ENCODE data around the gene AOPEP. TPM values are rescaled to one million over a fixed set of nuclear protein-coding genes. Genes with fewer than 3 reads are reported as not detected.
A peak's percentile ranks its signal among the peaks of the same experiment; 100 is the strongest.

The AOPEP gene
- total RNA-seq, 1 donor from 2014 or later, result 24.8 TPM

DNA sequence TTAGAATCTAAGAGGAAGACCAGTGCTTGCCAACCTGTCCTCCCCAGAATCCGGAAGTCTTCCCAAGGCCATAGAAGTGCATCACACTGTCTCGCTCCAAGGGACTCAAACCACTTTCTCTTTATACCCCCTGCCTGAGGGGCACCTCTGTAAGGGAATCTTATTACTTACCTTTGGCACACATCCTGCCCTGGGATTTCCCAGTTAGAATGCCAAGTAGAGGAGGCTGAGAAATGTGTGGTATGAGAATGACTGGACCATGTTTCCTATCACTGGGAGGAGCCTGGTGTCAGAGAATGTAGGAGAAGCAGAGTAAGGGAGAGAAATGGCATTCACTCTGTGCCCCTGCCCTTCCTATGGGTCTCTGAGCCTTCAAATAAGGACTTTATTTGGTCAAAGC, 85.8 kb downstream of the AOPEP start:
- no peaks in the 10 kb centered on the region for H3K27me3 Mint-ChIP-seq (ENCODE audit: low read depth)
- peaks cover 13% of the 10 kb centered on the region for H3K36me3 Mint-ChIP-seq (ENCODE audit: low read depth)
- H3K9me3 Mint-ChIP-seq, result no peaks in the 10 kb centered on the region
- peaks cover 3% of the 10 kb centered on the region for H3K4me1 Mint-ChIP-seq
- H3K4me3 Mint-ChIP-seq, result no peak overlapping the region
- TF ChIP-seq, protein P1, sequence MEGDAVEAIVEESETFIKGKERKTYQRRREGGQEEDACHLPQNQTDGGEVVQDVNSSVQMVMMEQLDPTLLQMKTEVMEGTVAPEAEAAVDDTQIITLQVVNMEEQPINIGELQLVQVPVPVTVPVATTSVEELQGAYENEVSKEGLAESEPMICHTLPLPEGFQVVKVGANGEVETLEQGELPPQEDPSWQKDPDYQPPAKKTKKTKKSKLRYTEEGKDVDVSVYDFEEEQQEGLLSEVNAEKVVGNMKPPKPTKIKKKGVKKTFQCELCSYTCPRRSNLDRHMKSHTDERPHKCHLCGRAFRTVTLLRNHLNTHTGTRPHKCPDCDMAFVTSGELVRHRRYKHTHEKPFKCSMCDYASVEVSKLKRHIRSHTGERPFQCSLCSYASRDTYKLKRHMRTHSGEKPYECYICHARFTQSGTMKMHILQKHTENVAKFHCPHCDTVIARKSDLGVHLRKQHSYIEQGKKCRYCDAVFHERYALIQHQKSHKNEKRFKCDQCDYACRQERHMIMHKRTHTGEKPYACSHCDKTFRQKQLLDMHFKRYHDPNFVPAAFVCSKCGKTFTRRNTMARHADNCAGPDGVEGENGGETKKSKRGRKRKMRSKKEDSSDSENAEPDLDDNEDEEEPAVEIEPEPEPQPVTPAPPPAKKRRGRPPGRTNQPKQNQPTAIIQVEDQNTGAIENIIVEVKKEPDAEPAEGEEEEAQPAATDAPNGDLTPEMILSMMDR (conservative IDR thresholded peaks at IDR 0.05), result no peak
- no peak for DNase-seq (ENCODE audit: low read depth, low spot score)
- H3K27ac Mint-ChIP-seq (ENCODE audit: unreplicated experiment), result no peak overlapping the region

DNA sequence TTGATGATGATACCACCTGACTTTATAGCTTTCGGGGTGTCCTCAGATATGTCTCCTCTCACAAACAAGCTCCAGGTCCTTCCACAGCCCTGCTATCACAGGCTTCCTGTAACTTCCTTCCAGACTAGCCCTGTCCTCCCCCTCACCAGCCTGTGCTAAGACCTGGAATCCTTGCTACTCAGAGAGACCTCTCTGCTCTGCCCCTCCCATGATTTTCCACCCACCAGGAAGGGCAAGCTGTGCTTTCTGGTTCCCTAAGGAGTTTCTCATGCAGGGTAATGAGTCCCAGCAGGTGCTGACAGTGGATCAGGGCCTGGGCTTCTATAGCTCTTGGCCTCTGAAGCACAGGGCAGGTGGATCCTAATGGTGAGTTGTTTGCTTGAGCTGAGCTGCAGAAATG, 86.9 kb downstream of the AOPEP start:
- Mint-ChIP-seq H3K4me3 (no peak overlapping the region), H3K27ac (ENCODE audit: unreplicated experiment) (no peak overlapping the region), H3K4me1 (no peaks in the 10 kb centered on the region), H3K27me3 (ENCODE audit: low read depth) (no peaks in the 10 kb centered on the region), H3K9me3 (no peaks in the 10 kb centered on the region), H3K36me3 (ENCODE audit: low read depth) (peaks cover 10% of the 10 kb centered on the region)
- DNase-seq (ENCODE audit: low read depth, low spot score), result no peak
- TF ChIP-seq, protein P1 (conservative IDR thresholded peaks at IDR 0.05), result no peak

DNA sequence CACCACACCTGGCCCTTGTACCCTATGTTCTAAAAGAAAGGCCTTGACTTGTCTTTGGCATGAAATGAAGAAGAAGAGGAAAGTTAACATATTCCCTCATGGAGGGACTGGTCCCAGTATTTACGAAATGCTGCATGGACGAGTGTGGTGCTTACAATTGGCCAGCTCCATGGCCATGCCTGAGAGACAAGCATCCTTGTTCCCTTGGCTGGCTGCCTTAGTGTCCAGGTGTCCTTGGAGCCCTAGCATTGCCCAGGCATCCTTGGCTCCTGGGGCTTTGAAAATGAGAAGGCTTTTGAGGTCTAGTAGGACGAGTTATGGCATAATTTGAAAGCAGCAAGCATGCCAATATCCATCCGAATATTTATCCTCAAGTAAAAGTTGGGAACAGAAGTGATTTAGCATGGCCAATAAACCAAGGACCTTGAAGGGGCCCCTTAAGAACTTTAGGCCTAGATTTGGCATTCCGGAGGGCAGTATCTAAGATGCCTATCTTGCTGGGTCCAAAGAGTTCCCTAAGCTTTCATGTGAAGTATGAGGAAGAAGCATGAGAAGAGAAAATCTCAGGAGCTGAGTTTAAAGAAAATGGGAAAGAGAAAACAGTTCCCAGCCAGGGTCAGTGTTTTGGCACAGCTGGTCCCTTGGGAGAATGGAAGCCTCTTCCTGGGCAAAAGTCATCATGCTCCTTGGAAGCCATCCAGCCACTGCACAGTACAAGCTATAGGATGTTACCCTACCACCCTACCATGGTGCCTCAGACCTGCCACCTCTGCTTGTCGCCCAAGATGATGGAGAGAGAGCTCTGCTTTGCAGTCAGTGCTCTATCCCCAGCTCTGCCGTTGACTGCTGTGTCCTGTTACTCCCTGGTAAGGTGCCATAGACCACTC, 91.0 kb downstream of the AOPEP start:
- no peak overlapping the region for H3K27ac Mint-ChIP-seq (ENCODE audit: unreplicated experiment)
- TF ChIP-seq, protein P1 (conservative IDR thresholded peaks at IDR 0.05), result no peak
- no peaks in the 10 kb centered on the region for H3K27me3 Mint-ChIP-seq (ENCODE audit: low read depth)
- H3K4me3 Mint-ChIP-seq, result no peak overlapping the region
- H3K36me3 Mint-ChIP-seq (ENCODE audit: low read depth), result peaks cover 4% of the 10 kb centered on the region
- peaks cover 25% of the 10 kb centered on the region for H3K4me1 Mint-ChIP-seq
- no peaks in the 10 kb centered on the region for H3K9me3 Mint-ChIP-seq
- DNase-seq (ENCODE audit: low read depth, low spot score), result no peak

DNA sequence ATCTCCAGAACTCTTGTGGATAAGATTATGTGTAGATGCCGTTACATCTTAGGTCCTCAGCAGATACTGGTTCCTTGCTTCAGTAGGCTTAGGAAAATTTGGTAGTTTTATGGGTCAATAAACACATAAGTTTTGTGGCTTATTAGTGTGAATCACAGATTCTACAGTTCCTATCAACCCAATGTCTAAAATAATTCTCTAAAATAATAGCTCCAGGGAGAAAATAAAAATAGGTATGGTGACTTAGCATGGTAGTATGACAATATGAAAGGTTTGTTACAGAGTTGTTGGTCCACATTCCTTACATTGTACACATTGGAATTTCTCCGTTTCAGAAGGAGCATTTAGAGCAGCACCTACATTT, 91.7 kb downstream of the AOPEP start:
- Mint-ChIP-seq H3K4me3 (no peak overlapping the region), H3K9me3 (no peaks in the 10 kb centered on the region), H3K36me3 (ENCODE audit: low read depth) (peaks cover 4% of the 10 kb centered on the region), H3K27me3 (ENCODE audit: low read depth) (no peaks in the 10 kb centered on the region), H3K4me1 (peaks cover 28% of the 10 kb centered on the region), H3K27ac (ENCODE audit: unreplicated experiment) (no peak overlapping the region)
- DNase-seq (ENCODE audit: low read depth, low spot score), result no peak
- TF ChIP-seq, protein P1 (conservative IDR thresholded peaks at IDR 0.05), result no peak

DNA sequence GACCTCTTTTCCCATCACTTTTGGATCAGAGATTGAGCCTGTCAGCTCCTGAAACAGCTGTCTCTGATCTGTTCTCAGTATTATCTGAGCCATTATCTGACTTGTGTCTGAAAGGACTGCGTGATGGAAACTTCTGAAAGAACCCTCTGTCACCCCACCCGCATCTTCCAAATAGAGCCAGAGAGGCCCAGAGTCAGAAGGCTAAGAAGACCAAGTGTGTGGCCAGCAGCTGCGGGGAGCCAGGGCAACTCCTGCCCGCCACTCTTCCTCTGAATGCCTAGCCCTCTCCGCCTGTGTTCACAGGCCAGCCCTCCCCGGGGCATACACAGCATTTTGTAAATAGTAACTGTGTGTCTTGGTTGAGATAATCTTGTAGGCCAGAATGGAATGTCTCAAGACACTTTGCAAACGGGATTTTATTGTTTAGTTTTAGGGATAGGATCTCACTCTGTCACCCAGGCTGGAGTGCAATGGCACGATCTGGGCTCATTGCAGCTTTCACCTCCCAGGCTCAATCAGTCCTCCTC, 92.7 kb downstream of the AOPEP start:
- H3K27ac Mint-ChIP-seq (ENCODE audit: unreplicated experiment), result peak overlapping the region; percentile 93
- H3K4me1 Mint-ChIP-seq, result peaks cover 29% of the 10 kb centered on the region
- H3K9me3 Mint-ChIP-seq, result no peaks in the 10 kb centered on the region
- no peak for DNase-seq (ENCODE audit: low read depth, low spot score)
- H3K36me3 Mint-ChIP-seq (ENCODE audit: low read depth), result peaks cover 5% of the 10 kb centered on the region
- no peaks in the 10 kb centered on the region for H3K27me3 Mint-ChIP-seq (ENCODE audit: low read depth)
- H3K4me3 Mint-ChIP-seq, result no peak overlapping the region
- TF ChIP-seq, protein P1 (conservative IDR thresholded peaks at IDR 0.05), result no peak
